Fibroblast of villous mesenchyme (primary cell): ENCODE measurements around the gene EIPR1. TPM values are rescaled to one million over a fixed set of nuclear protein-coding genes. Genes with fewer than 3 reads are reported as not detected.

Experiments
- DNase-seq: peaks from one replicate; pipeline ENCODE4 v3.0.0-alpha.2; 2010; ENCODE audit warnings: low read depth
- H3K4me3 ChIP-seq: 2 replicates; pipeline ENCODE4 v1.5.1; 2011; ENCODE audit warnings: low read depth, mild to moderate bottlenecking, low read length
- CTCF ChIP-seq: IDR thresholded peaks from 2 replicates; pipeline ENCODE4 v1.5.1; 2012; ENCODE audit warnings: low read depth, mild to moderate bottlenecking, low read length; ENCODE audit not compliant: insufficient read depth
- total RNA-seq: library from RNA; depleted of rRNA; stranded (reverse); fragments of >200 nt; gene quantifications from 2 replicates; pipeline ENCODE4 v1.2.3, GENCODE V29; 2012

The EIPR1 gene
- total RNA-seq, 1 donor, result 32.4 TPM

- no peak overlapping the region for H3K4me3 ChIP-seq
- no peak for DNase-seq
- no peak for TF ChIP-seq CTCF
Measured at GRCh38 chr2:3154700-3155099, 222.9 kb downstream of the EIPR1 start.

- H3K4me3 ChIP-seq, result no peak overlapping the region
- DNase-seq, result no peak
- no peak for TF ChIP-seq CTCF
Measured at GRCh38 chr2:3154146-3154545, 223.5 kb downstream of the EIPR1 start.

GRCh38 chr2:3151153-3151918, 226.3 kb downstream of the EIPR1 start:
- no peak for TF ChIP-seq CTCF
- no peak overlapping the region for H3K4me3 ChIP-seq
- DNase-seq, result no peak

- TF ChIP-seq CTCF, result no peak
- DNase-seq, result no peak
- H3K4me3 ChIP-seq, result no peak overlapping the region
Measured at GRCh38 chr2:3149441-3150217, 228.0 kb downstream of the EIPR1 start.

- no peak for DNase-seq
- H3K4me3 ChIP-seq, result no peak overlapping the region
- TF ChIP-seq CTCF, result no peak
Measured at GRCh38 chr2:3148716-3149115, 228.9 kb downstream of the EIPR1 start.

- no peak overlapping the region for H3K4me3 ChIP-seq
- no peak for TF ChIP-seq CTCF
- no peak for DNase-seq
Measured at GRCh38 chr2:3147651-3148530, 229.7 kb downstream of the EIPR1 start.
